Stimulated activated naive CD4-positive, alpha-beta T cell treated with Interleukin-2 at 50 U/mL for 16 hours (primary cell): ENCODE measurements around the gene SOX4.
"Not testable (repeated sequence)": the region's sequence is repeated elsewhere in the genome, so short reads cannot be mapped to it uniquely, and the experiment has no call there.

ENCODE experiments used
- DNase-seq: peaks from one replicate; lab custom pipeline; 2025; lab: John Stamatoyannopoulos, UW

Gene SOX4

DNA sequence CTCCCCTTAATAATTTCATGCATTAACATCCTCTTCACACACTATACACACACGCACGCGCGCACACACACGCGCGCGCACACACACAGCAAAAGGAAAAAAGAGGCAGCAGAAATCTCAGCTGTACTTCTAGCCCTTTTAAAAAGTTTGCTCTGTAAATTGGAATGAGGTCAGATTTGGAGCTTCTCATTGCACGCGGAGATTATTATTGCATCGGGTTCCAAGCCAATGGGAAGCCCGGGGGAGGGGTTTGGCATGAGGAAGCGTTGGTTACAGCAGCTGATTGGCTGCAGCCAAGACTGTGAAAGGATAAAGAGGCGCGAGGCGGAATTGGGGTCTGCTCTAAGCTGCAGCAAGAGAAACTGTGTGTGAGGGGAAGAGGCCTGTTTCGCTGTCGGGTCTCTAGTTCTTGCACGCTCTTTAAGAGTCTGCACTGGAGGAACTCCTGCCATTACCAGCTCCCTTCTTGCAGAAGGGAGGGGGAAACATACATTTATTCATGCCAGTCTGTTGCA, at the start of gene SOX4:
SOX4 (plus strand) TSS at position 340 of the 515 bp plus-strand sequence. CDS start 784 bp downstream, outside the sequence.
- DNase-seq, result peak; percentile 37

DNA sequence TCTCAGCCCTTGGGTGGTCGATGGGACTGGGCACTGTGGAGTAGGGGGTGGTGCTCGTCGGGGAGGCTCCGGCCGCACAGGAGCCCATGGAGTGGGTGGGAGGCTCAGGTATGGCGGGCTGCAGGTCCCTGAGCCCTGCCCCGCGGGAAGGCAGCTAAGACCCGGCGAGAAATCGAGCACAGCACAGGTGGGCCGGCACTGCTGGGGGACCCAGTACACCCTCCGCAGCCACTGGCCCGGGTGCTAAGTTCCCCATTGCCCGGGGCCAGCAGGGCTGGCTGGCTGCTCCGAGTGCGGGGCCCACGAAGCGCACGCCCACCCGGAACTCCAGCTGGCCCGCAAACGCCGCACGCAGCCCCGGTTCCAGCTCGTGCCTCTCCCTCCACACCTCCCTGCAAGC, 41.3 kb upstream of the SOX4 start:
- DNase-seq, result not testable (repeated sequence)

DNA sequence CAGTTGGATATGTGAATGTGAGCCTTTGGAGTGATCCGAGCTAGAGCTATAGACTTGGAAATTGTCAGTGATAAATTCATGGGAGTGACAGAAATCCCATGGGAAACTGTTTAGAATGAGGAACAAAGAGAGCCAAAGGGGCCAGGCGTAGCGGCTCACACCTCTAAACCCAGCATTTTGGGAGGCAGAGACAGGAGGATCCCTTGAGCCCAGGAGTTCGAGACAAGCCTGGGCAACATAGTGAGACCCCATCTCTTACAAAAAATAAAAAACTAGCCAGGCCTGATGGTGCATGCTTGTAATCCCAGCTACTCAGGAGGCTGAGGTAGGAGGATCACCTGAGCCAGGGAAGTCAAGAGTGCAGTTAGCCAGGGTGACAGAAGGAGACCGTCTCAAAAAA, 39.3 kb upstream of the SOX4 start:
- no peak for DNase-seq

DNA sequence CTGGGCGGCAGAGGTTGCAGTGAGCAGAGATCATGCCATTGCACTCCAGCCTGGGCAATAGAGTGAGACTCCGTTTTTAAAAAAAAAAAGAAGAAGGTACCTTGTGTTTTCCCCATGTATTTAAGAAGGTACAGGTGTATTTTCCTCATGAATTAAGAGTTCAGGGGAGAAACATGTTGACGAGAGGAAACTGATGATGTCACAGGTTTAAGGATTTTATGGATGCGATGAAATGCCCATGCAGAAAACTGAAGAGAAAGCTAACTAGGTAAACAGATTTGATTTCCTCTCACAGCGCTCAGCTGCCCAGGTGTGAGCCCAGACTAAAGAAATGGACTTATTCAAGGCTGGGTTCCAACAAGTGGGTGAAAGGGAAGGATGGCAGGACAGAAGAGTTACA, 38.4 kb upstream of the SOX4 start:
- no peak for DNase-seq

DNA sequence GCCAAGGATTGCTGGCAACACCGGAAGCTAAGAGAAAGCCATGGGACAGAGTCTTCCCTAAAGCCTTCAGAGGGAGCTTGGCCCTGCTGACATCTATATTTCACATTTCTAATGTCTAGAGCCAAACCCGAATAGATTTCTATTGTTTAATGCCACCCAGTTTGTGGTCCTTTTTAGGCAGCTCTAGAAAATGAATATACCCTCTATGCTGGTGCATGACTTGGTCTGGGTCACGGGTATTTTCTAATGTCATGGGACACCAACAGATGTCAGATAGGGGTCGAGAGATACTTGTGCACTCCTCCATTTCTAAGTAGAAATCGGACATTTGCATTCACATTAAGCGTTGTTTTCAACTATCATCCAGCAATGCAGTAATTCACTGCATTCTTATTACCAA, 37.0 kb upstream of the SOX4 start:
- DNase-seq, result no peak

DNA sequence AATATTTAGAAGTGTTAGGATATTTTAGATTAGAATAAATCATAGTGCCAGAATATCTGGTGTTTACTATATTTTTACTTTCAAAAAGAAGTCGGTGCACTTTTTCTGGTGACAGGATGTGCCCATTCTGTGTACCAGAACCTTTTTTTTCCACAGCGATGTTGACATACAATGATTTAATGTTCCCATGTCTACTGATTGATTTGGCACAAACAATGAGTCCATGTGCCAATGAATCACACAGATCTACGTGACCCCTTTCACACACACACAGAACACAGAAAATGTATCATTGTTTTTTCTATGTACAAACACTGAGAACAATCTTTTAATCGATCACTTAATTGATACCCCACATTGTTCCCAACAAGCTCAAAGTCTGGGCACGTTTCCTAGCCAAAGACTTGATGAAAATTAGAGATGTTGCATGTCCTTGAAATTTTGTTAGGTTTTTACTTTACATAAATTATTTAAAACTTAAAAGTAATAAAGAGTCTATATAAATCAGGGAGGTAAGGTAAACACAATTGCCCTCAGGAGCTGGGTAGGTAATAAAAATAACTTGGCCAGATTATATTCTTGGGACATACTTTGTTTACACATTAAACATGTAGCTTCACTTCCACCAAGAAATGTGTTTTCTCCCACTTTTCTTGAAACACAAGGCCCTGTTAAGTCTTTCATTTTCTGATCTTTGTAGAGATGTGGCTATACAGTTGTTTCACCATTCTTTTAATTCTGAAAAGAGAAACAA, 36.4 kb upstream of the SOX4 start:
- no peak for DNase-seq

DNA sequence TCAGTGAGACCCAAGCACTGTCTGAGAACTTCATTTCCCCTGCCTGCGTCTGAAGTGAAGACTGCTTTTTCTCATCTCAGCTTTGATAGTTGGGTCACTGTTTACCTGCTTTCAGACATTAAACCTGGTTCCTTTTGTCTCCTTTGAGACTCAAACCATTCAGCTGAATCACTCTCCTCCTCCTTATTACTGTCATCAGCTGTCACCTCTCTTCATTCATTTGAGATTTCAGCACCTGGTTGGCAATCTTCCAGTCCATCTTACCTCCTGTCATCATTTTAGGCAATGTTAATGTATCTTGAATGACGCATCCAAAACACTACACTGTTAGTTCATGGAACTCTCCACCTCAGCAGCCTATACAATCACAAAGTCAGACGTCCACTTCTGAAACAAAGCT, 34.3 kb upstream of the SOX4 start:
- DNase-seq, result no peak

DNA sequence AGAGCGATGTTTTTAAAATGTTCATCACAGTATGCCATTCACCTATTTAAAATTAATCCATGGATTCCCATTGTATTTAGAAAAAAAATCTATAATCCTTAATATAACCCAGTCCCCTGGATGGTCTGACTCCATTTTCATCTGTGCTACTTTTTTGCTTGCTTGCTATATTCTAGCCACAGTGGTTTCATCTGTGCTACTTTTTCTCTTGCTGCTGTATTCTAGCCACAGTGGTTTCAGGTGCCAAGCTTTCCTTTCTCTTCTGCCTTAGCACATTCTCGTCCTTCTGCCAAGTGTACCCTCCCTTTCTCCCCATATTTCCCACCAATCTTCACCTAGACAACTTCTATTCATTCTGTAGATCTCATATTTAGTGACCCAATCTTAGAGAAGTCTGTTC, 33.3 kb upstream of the SOX4 start:
- no peak for DNase-seq

DNA sequence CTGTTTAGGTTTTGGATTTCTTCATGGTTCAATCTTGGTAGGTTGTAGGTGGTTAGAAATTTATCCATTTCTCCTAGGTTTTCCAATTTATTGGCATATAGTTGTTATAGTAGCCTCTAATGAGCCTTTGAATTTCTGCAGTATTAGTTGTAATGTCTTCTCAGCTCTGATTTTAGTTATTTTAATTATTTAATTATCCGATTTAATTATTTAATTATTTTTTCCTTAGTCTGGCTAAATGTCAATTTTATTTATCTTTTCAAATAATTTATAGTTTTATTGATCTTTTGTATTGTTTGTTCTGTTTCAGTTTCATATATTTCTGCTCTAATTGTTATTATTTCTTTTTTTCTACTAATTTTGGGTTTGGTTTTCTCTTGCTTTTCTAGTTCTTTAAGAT, 28.1 kb upstream of the SOX4 start:
- DNase-seq, result no peak

DNA sequence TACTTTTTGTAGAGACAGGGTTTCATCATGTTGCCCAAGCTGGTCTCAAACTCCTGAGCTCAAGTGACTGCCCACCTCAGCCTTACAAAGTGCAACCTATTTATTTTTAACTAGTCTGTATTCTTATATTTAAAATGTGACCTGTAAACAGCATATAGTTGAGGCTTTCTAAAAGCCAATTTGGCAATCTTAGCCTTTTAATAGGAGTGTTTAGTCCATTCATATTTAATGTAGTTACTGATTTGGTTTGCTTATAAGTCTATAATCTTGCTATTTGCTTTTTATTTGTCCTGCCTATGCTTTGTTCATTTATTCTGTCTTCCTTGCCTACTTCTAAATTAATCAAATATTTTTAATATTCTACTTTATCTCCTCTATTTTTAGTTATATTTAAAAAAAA, 15.0 kb upstream of the SOX4 start:
- DNase-seq, result no peak

DNA sequence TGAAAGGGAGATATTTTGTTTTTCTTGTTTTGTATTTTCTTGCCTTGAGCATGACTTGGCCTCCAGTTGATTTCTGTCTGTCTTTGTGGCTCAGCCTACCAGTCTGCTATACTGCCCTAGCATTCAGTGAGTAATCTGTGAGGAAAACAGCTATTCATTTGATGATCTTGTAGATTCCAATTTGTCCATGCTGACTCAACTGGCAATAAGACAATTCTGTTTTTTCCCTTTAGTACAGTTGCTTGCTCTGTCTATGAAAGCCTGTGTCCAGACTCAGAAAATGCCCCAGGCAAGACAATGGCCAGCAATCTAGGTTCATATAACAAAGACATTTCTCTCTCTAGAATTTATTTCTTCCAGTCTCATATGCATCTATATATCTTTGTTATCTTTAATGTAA, 10.9 kb upstream of the SOX4 start:
- no peak for DNase-seq

DNA sequence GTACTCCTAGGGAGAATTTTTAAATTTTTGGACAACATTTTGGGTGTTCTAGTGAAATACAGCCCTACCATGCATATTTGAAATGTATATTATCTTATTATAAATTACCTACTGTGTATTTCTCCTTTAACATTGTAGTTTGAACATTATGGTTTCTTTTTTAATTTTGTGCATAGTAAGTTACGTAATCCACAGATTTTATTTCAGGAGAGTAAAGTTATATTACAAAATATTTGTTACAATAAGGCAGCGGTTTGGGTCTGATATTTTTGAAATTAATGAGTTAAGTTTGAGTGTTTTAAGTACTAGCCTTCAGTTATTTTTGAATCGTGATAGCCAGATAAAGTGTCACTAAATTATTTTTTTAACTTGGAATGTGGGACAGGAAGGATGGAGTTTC, 7.3 kb upstream of the SOX4 start:
- no peak for DNase-seq

DNA sequence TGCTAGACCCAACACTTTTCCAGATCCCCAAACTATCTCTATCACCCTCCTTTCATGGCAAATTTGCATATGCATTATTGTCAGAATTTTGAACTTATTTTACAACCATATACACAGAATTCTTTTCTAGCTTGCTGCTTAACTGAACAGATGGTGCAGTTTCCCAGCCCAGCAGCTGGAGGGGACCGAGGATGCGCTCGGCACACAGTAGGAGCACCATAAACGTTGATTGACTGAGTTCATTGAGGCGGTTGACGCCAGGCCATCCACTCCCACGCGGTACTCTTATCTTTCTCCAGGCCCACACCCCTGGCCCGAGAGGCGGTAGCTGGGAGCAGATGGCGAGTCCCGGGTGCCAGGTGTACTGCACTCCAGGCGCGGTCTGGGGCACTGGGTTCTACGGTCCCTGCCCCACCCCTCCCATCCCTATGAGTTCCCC, 6.8 kb upstream of the SOX4 start:
- no peak for DNase-seq

DNA sequence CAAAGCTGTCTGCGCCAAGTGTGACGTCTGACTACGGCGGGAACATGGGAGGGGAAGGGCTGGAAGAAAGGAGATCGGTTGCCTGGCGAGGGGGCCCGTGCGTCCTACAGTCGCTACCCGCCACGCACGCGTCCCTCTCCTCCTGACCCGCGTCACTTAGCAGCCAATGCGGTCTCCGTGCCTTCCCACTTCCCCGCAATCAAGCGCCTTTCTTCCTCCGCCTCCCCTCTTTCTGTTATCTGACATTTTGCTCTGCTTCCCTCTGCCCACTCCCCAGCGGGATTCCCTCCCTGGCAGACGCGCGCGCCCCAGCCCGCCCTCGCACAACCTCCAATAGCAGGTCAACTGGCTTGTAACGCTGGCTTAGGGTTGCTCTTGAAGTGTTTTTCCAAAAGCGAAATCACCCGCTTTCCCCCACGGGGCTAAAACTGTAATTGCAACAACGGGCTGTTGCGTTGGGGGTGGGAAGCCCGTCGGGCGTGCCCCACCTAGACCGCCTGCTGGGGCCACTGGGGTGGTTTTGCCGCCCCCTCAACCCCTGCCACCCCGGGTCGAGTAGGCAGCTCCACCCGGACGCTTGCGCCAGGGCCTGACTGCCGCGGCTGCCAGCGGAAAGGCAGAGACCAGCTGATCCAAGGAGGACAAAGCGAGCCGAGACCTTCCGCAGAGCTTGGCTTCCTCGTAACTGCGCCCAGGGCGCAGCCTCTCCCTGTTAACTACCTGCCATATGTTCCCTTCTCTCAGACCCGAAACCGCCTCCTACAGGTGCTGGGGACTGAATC, 6.2 kb upstream of the SOX4 start:
- DNase-seq, result no peak

DNA sequence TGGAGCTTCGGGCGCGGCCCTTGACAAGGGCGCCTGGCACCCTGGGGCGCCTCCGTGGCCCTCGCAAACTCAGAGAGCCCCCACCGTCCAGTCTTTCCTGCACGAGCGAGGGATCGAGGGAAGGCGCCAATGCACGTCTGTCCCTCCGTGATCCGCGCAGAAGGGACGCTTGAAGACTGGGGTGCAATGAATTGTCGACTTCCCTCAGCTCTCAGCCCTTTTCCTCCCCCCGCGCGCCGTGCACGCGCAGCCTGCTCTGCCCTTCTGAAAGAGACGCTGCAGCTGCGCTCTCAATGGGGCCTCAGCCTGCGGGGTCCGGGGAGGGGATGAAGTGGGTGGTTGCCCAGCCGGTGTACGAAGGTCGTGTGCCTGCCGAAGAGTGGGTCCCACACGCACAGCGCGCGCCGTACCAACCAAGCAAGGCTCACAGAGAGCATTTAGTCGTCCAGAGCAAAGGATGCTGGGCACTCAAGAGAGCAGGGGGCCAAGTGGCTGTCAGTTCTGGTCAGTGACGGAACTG, 5.5 kb upstream of the SOX4 start:
- no peak for DNase-seq

DNA sequence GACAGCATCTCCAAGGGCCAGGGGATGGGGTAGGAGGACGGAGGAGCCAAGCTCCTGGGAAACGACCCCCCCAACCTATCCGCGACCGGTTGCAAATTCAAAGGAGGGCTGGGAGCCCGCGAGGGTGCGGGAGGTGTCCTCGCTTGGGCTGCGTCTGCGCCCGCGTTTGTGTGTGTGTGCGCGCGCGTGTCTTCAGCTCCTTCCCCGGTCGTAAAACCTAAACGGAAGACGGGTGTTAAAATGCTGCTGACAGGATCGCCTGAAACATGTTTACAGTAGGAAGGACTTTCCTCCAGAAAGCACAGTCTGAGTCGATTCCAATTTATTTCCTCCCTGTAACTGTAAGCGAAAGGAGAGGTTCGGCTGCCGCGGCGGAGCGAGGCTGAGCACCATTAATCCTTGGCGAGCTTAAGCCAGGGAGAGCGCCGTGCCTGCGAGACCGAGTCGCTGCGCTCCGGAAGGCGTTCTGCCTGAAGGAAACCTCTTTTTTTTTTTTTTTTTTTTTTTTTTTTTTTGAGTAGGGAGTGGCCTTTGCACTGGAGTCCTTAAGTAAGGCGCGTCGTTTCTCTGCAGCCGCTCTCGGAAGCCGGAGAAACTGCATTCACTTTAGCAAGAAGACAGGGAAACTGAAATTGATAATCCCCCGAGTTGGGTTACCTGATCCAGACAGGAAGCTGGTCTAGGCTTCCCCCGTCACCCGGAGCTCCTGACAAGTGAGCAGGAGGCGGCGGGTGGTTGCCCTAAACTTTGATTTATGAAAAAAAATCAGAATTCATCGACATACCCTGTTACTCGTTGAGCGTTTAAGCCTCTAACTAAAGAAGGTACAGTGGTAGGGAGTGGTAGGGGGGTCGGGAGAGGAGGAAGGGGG, 4.8 kb upstream of the SOX4 start:
- DNase-seq, result peak; percentile 22

DNA sequence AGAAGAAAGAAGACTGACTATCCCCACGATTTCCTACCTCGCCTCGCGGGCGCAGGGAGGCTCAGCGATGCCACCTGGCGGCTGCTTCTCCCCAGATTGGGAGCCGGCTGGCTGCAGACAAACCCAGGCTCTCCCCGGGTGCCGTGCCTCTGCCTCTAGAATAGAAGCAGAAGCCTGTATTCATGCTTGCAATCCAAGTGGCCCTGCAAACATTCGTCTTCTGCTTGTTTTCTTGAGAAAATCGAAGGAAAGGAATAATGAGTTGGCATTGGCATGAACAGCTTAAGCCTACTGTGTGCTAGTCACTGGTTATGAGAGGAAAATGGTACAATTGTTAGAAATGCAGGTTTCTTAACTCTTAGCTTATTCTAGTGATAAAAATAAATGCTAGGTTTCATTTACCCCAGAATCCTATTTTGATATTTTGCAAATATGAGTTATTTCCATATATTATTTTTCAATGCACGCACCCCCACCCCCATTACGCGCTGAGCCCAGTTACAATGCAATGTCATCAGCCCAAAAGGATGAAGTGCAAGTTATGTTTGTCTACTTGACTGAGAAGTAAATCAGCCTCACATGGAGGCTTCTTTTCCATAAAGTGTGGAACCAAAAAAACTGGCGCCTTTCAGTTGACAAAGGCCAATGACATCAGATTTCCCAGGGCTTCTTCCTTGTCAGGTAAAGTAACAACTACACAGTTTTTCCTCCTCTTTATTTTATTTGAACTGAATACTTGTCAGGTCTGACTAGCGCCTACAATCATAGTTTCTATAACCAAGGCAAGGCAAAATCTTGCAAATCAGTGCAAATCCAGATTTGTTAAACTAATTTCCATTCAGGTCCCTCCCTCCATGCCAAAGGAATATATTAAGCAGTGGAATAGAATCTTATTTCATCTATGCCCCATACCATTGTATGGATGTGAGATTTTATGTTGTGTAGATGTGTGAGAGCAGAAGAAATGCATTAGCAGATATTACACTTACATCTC, 3.9 kb upstream of the SOX4 start:
- peak; percentile 73 for DNase-seq

DNA sequence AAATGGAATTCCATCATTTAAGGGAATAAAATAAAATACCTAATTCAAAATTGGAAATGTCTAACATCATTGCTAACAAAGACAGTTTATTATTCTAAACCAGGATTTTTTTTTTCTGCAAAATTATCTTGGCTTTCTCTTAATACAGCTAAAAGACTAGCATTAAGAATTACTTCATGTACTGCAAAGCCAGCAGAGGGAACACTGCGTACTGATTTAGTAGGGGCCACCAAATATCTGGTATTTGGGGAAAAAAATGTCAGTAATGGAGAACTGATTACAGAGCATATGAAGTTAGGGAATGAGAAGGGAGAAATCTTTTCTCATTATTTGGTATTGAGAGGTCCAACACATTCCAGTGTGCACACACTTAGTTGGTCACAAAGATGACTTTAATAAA, 3.2 kb upstream of the SOX4 start:
- DNase-seq, result no peak

DNA sequence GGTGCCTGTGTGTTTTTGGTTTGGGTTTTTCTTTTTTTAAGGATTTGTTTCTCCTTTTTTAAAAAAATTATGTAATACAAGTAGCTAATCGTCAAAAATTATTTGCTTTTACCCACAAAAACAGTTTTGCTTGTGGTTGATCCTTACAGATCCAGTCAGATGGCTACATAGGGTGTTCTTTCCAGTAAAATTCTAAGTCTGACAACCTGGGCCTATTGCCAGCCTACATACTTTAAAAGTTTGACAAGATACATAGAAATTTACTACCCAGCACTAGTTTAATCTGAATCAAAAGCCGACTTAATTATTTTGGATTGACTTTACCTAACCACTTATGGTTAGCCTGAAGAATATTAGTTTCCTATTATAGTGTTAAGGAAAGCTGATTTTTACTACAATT, 2.1 kb upstream of the SOX4 start:
- no peak for DNase-seq

DNA sequence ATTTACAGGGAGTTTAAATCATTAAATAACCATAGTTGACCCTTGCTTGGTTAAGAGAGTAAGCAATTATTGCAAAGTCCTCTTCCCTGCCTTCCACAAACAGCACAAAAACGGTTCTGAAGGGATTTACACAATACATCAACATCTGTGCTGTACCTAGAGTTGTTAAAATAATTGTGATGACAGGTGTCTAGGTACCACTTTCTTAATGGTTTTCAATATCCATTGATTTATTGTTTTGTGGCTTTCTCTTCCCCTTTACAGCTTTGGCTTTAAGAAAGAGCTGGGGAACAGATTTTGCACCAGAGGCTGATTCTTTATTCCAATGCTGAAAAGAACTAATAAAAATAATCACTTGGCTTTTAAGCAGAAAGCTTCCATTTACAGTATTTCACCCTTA, 598 bp upstream of the SOX4 start:
- DNase-seq, result no peak

DNA sequence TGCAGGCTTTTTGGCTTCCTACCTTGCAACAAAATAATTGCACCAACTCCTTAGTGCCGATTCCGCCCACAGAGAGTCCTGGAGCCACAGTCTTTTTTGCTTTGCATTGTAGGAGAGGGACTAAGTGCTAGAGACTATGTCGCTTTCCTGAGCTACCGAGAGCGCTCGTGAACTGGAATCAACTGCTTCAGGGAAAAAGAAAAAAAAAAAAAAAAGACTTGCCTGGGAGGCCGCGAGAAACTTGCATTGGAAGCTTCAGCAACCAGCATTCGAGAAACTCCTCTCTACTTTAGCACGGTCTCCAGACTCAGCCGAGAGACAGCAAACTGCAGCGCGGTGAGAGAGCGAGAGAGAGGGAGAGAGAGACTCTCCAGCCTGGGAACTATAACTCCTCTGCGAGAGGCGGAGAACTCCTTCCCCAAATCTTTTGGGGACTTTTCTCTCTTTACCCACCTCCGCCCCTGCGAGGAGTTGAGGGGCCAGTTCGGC, 420 bp downstream of the SOX4 start:
- no peak for DNase-seq
